GM10266 (cell line): ENCODE measurements around the gene NCOA1.
"Not testable (repeated sequence)": the region's sequence is repeated elsewhere in the genome, so short reads cannot be mapped to it uniquely, and the experiment has no call there.

Experiments used
- DNase-seq: peaks from one replicate; pipeline ENCODE4 v3.0.0; 2012; ENCODE audit errors: extremely low spot score
- TF ChIP-seq, protein P1 (sequence below): IDR thresholded peaks from 2 replicates; pipeline ENCODE4 v1.5.1; 2012; ENCODE audit warnings: mild to moderate bottlenecking, low read depth; ENCODE audit not compliant: control insufficient read depth, insufficient read depth; ENCODE audit errors: missing control alignments

The NCOA1 gene

DNA sequence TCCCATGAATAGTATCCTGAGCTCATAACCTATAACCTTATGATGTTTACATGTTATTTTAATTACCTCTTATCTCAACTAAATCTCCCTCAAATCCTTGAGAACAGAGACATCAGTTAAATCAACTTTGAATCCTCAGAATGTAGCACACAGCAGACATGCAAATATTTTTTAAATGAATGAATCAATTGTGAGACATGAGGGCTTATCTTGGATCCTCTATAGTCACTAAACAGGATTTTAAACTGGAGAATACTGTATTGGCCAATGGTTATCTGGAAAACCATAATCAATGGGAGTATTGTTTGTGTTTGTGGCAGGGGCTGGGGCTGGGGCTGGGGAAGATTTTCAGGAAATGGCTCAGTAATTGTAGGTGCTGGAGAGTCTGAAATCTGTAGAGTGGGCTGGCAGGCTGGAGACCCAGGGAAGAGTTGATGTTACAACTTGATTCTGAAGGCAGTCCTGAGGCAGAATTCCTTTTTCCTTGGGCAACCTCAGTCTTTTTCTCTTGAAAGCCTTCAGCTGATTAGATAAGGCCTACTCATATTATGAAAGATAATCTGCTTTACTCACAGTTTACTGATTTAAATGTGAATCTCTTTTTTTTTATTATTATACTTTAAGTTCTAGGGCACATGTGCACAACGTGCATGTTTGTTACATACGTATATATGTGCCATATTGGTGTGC lies 106.3 kb downstream of the NCOA1 start:
- TF ChIP-seq, protein P1, sequence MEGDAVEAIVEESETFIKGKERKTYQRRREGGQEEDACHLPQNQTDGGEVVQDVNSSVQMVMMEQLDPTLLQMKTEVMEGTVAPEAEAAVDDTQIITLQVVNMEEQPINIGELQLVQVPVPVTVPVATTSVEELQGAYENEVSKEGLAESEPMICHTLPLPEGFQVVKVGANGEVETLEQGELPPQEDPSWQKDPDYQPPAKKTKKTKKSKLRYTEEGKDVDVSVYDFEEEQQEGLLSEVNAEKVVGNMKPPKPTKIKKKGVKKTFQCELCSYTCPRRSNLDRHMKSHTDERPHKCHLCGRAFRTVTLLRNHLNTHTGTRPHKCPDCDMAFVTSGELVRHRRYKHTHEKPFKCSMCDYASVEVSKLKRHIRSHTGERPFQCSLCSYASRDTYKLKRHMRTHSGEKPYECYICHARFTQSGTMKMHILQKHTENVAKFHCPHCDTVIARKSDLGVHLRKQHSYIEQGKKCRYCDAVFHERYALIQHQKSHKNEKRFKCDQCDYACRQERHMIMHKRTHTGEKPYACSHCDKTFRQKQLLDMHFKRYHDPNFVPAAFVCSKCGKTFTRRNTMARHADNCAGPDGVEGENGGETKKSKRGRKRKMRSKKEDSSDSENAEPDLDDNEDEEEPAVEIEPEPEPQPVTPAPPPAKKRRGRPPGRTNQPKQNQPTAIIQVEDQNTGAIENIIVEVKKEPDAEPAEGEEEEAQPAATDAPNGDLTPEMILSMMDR = no peak
- no peak for DNase-seq

DNA sequence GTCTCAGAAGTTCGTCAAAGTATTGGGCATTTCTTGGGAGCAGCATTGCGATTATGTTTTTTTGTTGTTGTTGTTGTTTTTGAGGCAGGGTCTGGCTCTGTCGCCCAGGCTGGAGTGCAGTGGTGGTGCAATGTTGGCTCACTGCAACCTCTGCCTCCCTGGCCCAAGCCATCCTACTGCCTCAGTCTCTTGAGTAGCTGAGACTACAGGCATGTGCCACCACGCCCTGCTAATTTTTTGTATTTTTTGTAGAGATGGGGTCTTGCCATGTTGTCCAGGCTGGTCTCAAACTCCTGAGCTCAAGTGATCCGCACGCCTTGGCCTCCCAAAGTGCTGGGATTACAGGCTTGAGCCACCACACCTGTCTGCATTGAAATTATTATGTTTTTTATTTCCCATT lies 109.1 kb downstream of the NCOA1 start:
- DNase-seq = not testable (repeated sequence)

DNA sequence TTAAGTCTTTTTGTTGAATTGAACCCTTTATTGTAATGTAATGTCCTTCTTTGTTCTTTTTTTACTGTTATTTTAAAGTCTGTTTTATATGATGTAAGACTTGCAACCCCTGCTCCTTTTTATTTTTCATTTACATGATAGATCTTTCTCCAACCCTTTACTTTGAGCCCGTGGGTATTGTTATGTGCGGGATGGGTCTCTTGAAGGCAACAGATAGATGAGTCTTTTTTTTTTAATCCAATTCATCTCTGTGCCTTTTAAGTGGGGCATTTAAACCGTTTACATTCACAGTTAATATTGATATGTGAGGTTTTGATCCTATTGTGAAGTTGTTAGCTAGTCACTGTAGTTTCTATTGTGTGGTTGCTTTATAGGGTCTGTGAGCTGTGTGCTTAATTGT lies 120.6 kb downstream of the NCOA1 start:
- no peak for DNase-seq
- TF ChIP-seq, protein P1 = no peak

DNA sequence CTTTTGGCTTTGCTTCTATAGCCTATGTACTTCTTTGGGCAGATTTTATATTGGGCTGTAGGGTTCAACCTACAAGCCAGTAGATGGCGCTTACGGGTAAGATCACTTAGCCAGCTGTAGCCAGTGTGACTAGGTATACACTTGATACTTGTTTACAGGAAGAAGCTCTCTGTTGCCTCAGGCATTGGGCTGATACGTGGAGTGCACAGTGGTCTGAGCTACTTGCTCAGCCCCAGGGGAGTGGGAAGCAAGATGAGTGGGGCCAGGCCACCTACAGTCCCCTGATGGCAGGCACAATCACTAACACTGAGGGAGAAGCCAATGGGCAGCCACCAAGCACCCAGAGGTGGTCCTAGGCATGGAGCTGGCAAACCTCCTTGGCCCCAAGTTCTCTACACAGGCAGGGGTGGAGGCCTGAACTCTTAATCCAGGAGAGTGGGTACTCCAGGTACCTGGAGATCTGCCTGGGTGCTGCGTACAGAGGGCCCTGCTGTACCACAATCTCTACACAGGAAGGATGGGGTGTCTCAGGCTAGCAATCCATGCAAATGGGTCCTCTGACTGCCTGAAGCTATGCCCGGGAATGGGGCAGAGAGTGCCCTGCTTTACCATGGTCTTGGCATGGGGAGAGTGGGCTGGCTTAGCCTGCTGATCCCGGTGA lies 122.2 kb downstream of the NCOA1 start:
- peak; percentile 44 for DNase-seq
- TF ChIP-seq, protein P1 = peak; percentile 40

DNA sequence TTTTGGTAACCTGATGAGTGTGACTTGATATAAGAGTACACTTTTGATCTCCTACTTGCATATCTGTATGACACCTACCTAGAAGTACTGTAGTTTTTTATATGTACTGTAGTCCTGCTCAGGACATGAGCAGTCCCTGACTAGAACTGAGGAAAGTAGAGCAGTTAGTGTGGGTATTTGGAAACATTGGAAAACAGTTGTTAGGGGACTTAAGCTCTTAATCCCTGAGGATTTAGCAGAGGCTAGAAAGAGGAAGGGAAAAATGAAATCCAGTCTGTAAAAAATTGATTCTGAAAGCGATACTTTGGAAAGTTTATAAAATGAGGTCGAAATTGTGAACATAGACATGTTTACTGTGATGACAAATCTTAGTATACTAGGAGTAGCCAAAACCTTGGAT lies 125.6 kb downstream of the NCOA1 start:
- TF ChIP-seq, protein P1 = no peak
- DNase-seq = no peak

DNA sequence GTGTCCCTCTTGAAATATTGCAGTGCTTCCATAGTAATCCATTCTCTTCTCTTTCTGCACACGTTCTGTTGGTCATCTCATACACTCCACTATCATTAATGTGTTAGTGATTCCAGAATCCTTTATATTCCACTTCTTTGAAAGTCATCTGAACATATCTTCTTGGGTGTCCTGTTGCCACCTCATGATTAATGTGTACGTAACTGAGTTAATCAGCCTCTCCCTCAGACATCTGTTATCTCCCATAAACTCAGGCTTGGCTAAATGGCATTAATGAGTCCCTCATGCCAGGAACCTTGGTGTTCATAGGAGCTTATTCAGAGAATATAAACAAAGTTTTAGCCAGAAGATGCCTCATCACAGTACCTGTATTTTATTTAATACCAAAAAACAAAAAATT lies 126.4 kb downstream of the NCOA1 start:
- TF ChIP-seq, protein P1 = no peak
- no peak for DNase-seq

DNA sequence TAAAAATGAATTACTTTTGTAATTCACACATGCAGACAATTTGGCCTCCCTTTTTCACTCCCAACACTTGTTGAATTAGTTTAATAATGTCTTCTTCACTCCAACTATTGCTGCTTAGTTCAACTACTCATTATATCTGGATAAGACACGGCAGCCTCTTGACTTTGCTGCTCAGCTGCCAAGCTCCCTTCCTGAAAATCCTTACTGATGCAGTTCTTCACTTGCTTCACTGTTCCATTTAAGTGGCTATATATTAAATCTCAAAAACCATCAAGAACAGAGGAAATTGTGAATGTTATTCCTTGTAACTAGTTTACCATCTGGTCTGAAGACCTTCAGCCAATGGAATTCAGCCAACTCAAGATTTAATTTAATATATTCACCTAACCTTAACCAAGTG lies 127.1 kb downstream of the NCOA1 start:
- TF ChIP-seq, protein P1 = no peak
- DNase-seq = no peak
